ENCODE data around the gene BANF1. TPM values are rescaled to one million over a fixed set of nuclear protein-coding genes. Genes with fewer than 3 reads are reported as not detected.

Gene BANF1
- total and polyA plus RNA-seq, 10 of the 15 experiments (the other 5 are each of a cell fraction or from before 2014, with no cell fraction given), result 99.0 to 574 (median 297) TPM

DNA sequence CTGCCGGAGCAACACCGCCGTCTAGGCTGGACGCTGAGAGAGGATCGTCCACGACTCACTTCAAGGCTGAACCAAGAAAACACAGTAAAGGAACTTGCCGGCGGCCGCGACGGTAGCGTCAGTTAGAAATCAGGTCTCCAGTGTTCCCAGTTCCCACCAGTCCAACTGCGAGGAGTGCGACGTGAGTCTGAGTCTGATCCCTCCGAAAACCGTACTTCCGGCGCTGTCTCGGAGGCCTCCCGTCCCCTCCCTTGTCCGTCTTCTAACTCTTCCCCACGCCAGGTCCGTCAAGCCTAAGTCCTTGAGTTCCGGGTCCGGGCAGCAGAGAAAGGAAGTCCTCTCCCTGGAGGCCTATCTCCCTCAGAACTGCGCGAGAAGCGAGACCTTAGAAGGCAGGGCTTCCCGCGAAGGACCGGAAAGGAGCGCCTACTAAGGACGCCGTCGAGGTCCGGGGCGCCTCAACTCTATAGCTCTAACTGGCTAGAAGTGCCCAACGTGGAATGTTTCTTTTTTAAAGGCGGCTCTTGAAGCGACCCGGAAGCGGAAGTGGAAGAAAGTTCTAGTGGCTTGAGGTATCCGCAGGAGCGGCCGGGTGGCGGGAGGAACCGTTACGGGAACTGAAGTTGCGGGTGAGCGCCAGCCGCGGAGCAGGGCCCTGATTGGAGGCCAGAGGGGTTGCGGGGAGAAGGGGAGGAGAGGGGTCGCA is at the start of gene BANF1, which contains the start of gene EIF1AD (continued):
- TF ChIP-seq GABPA (IDR thresholded peaks at IDR 0.05; ENCODE audit: low read depth) (peak; percentile 98), NRF1 (conservative IDR thresholded peaks at IDR 0.05; ENCODE audit: low read depth, low read length) (no peak), JUND (IDR thresholded peaks at IDR 0.05; ENCODE audit: low read depth, low read length) (no peak), ZNF592 (IDR thresholded peaks at IDR 0.05) (no peak), TAF1 (IDR thresholded peaks at IDR 0.05; ENCODE audit: borderline replicate concordance, low read depth, low read length) (peak; percentile 93), RELA (IDR thresholded peaks at IDR 0.05; ENCODE audit: borderline replicate concordance, partially characterized antibody) (no peak), E2F4 (IDR thresholded peaks at IDR 0.05; ENCODE audit: low read depth, low read length) (peak; percentile 36; the same call in 1 of the 2 replicates), SREBF2 (IDR thresholded peaks at IDR 0.05; ENCODE audit: low read length) (peak; percentile 67), IKZF1 (conservative IDR thresholded peaks at IDR 0.05) (peak; percentile 98), MYC (IDR thresholded peaks at IDR 0.05; ENCODE audit: insufficient read depth, insufficient read length, insufficient replicate concordance, low read length, severe bottlenecking) (no peak), ZSCAN29 (IDR thresholded peaks at IDR 0.05) (no peak), YY1 (IDR thresholded peaks at IDR 0.05; ENCODE audit: low read depth, low read length) (peak; percentile 88), BCLAF1 (IDR thresholded peaks at IDR 0.05) (no peak), MTA3 (IDR thresholded peaks at IDR 0.05; ENCODE audit: borderline replicate concordance, low read length) (peak; percentile 53; the same call in 1 of the 2 replicates), HSF1 (IDR thresholded peaks at IDR 0.05; ENCODE audit: low read depth, low read length) (peak; percentile 72; the same call in 1 of the 2 replicates), NBN (IDR thresholded peaks at IDR 0.05) (peak; percentile 98)
- TF ChIP-seq, protein P1, sequence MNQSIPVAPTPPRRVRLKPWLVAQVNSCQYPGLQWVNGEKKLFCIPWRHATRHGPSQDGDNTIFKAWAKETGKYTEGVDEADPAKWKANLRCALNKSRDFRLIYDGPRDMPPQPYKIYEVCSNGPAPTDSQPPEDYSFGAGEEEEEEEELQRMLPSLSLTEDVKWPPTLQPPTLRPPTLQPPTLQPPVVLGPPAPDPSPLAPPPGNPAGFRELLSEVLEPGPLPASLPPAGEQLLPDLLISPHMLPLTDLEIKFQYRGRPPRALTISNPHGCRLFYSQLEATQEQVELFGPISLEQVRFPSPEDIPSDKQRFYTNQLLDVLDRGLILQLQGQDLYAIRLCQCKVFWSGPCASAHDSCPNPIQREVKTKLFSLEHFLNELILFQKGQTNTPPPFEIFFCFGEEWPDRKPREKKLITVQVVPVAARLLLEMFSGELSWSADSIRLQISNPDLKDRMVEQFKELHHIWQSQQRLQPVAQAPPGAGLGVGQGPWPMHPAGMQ (IDR thresholded peaks at IDR 0.05; ENCODE audit: borderline replicate concordance), result peak; percentile 64; the same call in 1 of the 2 replicates
